GM12878 (cell line): ENCODE results near the gene TRIM3. TPM values are rescaled to one million over a fixed set of nuclear protein-coding genes. Genes with fewer than 3 reads are reported as not detected.

Experiments
- ATAC-seq: fragments of 200-7000 bp; cut with Tn5 transposase; 3 replicates; pipeline ENCODE4 v1.9.1; 2020; ENCODE audit warnings: mild to moderate bottlenecking, moderate library complexity
- BruUV-seq: library from RNA; stranded (reverse); fragments of 400-500 nt; replicated peaks from 2 replicates; lab custom pipeline; 2021; lab: Mats Ljungman, UMichigan
- CTCF ChIA-PET: fragments of 300-600 bp; sonication (Branson Sonifier 250); formaldehyde crosslinking; extraction: SDS; loops from one replicate; lab custom pipeline; 2021; ENCODE audit warnings: inconsistent platforms; lab: Yijun Ruan, JAX
- POLR2A ChIA-PET: fragments of 350-600 bp; formaldehyde crosslinking; extraction: SDS; loops from one replicate; lab custom pipeline; 2021; ENCODE audit warnings: inconsistent platforms; lab: Charles Lee
- RAD21 ChIA-PET: fragments of 300-600 bp; sonication (Branson Sonifier 250); formaldehyde crosslinking; loops from one replicate; lab custom pipeline; 2023; ENCODE audit warnings: antibody characterized with exemption; ENCODE audit not compliant: unreplicated experiment; lab: Charles Lee
- SMC1A ChIA-PET: fragments of 300-600 bp; sonication (Branson Sonifier 250); formaldehyde crosslinking; loops from one replicate; lab custom pipeline; 2023; ENCODE audit not compliant: unreplicated experiment, uncharacterized antibody; lab: Charles Lee
- DNase-seq: peaks from one replicate; pipeline ENCODE4 v3.0.0-alpha.2; 2011; ENCODE audit warnings: low read depth, low spot score
- FAIRE-seq: peaks from 3 replicates; lab custom pipeline; 2011; peaks lifted over from hg19 to GRCh38; lab: Jason Lieb, UNC
- H2AFZ ChIP-seq: 2 replicates; pipeline ENCODE4 v1.6.0; 2011; ENCODE audit warnings: low read depth, low read length, control low read depth; ENCODE audit not compliant: control insufficient read depth
- H3K27ac ChIP-seq: 2 replicates; pipeline ENCODE4 v1.5.1; 2011; ENCODE audit warnings: control low read depth; ENCODE audit not compliant: control insufficient read depth, insufficient read depth
- H3K27me3 ChIP-seq, 2 experiments: replicated peaks in 1 of 2; 2 replicates each; pipeline versions ENCODE4 v1.6.0 to v1.6.1; 2011; ENCODE audit warnings: low read length in 1 of 2; ENCODE audit not compliant: control insufficient read depth in 2 of 2, insufficient read depth in 2 of 2
- H3K36me3 ChIP-seq, 2 experiments: 2 replicates each; pipeline ENCODE4 v1.5.1; 2011; ENCODE audit warnings: low read length in 1 of 2; ENCODE audit not compliant: control insufficient read depth in 2 of 2, insufficient read depth in 2 of 2
- H3K4me1 ChIP-seq: 2 replicates; pipeline ENCODE4 v1.6.1; 2011; ENCODE audit warnings: mild to moderate bottlenecking, low read length, moderate library complexity, mixed read lengths; ENCODE audit not compliant: control insufficient read depth, insufficient read depth
- H3K4me2 ChIP-seq: 2 replicates; pipeline ENCODE4 v1.6.0; 2011; ENCODE audit warnings: control low read depth; ENCODE audit not compliant: control insufficient read depth, insufficient read depth
- H3K4me3 ChIP-seq: fragments of 200-600 bp; sonication (generic); 2 replicates; pipeline ENCODE4 v1.5.1; 2016
- H3K79me2 ChIP-seq: 2 replicates; pipeline ENCODE4 v1.6.0; 2011; ENCODE audit warnings: low read length; ENCODE audit not compliant: control insufficient read depth, insufficient read depth
- H3K9ac ChIP-seq: 2 replicates; pipeline ENCODE4 v1.8.0; 2011; ENCODE audit warnings: low read length, control low read depth, mixed read lengths; ENCODE audit not compliant: control insufficient read depth, insufficient read depth
- H3K9me3 ChIP-seq: replicated peaks from 3 replicates; pipeline ENCODE4 v1.5.1; 2011; ENCODE audit warnings: mild to moderate bottlenecking, low read length; ENCODE audit not compliant: control insufficient read depth, insufficient read depth
- H4K20me1 ChIP-seq: 2 replicates; pipeline ENCODE4 v1.6.0; 2011; ENCODE audit not compliant: control insufficient read depth, insufficient read depth
- CEBPZ ChIP-seq: fragments of 150-350 bp; IDR thresholded peaks from 2 replicates; pipeline ENCODE4 v1.6.1; 2016; ENCODE audit warnings: low read depth, low read length
- CREB1 ChIP-seq: IDR thresholded peaks from 2 replicates; pipeline ENCODE4 v1.6.1; 2012; ENCODE audit warnings: low read depth, mild to moderate bottlenecking, inconsistent platforms
- EED ChIP-seq: sonication (generic); IDR thresholded peaks from 2 replicates; pipeline ENCODE4 v1.6.1; 2016; ENCODE audit warnings: antibody characterized with exemption, low read depth
- FOXK2 ChIP-seq: fragments of 450-650 bp; IDR thresholded peaks from 2 replicates; pipeline ENCODE4 v1.6.1; 2017; ENCODE audit warnings: mild to moderate bottlenecking, moderate library complexity
- FOXM1 ChIP-seq: IDR thresholded peaks from 2 replicates; pipeline ENCODE4 v1.6.1; 2012; ENCODE audit warnings: low read depth, mild to moderate bottlenecking, inconsistent platforms, low read length, moderate library complexity
- HDAC6 ChIP-seq: fragments of 200-600 bp; sonication (generic); IDR thresholded peaks from one replicate; pipeline ENCODE4 v1.8.0; 2017; ENCODE audit warnings: antibody characterized with exemption; ENCODE audit not compliant: unreplicated experiment
- IKZF2 ChIP-seq, 2 experiments: fragments of 450-650 bp; IDR thresholded peaks; 2 replicates each; pipeline ENCODE4 v1.6.1; 2017; ENCODE audit warnings: mild to moderate bottlenecking in 2 of 2, moderate library complexity in 2 of 2
- IRF5 ChIP-seq: fragments of 450-650 bp; IDR thresholded peaks from 2 replicates; pipeline ENCODE4 v1.6.1; 2017; ENCODE audit warnings: borderline replicate concordance
- MTA3 ChIP-seq: IDR thresholded peaks from 2 replicates; pipeline ENCODE4 v1.6.1; 2012; ENCODE audit warnings: low read length, inconsistent platforms, borderline replicate concordance
- NRF1 ChIP-seq: conservative IDR thresholded peaks from 2 replicates; pipeline ENCODE4 v1.6.1; 2011; ENCODE audit warnings: mild to moderate bottlenecking, low read depth, low read length, improper control_type of control experiment
- POLR2A ChIP-seq: IDR thresholded peaks from 2 replicates; pipeline ENCODE4 v1.6.1; 2011; ENCODE audit warnings: low read depth, mild to moderate bottlenecking, low read length
- RAD21 ChIP-seq: IDR thresholded peaks from 2 replicates; pipeline ENCODE4 v1.6.1; 2011; ENCODE audit warnings: mild to moderate bottlenecking, low read depth, low read length, moderate library complexity; ENCODE audit not compliant: insufficient read depth
- RBBP5 ChIP-seq: fragments of 200-600 bp; sonication (generic); conservative IDR thresholded peaks from 2 replicates; pipeline ENCODE4 v1.6.1; 2016
- RCOR1 ChIP-seq: conservative IDR thresholded peaks from 2 replicates; pipeline ENCODE4 v1.6.1; 2012; ENCODE audit warnings: low read depth, low read length, improper control_type of control experiment
- SRF ChIP-seq, 2 experiments: IDR thresholded peaks; 2 replicates each; pipeline ENCODE4 v1.6.1; 2011; ENCODE audit warnings: low read depth in 2 of 2, low read length in 2 of 2, mild to moderate bottlenecking in 1 of 2, moderate library complexity in 1 of 2
- WRNIP1 ChIP-seq: IDR thresholded peaks from 2 replicates; pipeline ENCODE4 v1.6.1; 2011; ENCODE audit warnings: low read depth, low read length, improper control_type of control experiment, borderline replicate concordance
- YBX1 ChIP-seq: fragments of 450-650 bp; IDR thresholded peaks from 2 replicates; pipeline ENCODE4 v1.6.1; 2016; ENCODE audit warnings: antibody characterized with exemption
- ZNF207 ChIP-seq: fragments of 450-650 bp; IDR thresholded peaks from 2 replicates; pipeline ENCODE4 v1.6.1; 2014; ENCODE audit warnings: antibody characterized with exemption, mild to moderate bottlenecking, borderline replicate concordance
- ZNF274 ChIP-seq: IDR thresholded peaks from one replicate; pipeline ENCODE4 v1.8.0; 2011; ENCODE audit not compliant: insufficient read length, insufficient read depth
- WGBS: methylation state at CpG from one replicate; pipeline ENCODE4 v1.1.6; 2016; ENCODE audit warnings: low lambda C conversion rate; ENCODE audit not compliant: insufficient replicate concordance, insufficient coverage; ENCODE audit errors: missing lambda C conversion rate; 5-methylcytosine and 5-hydroxymethylcytosine counted together
- in situ Hi-C: fragments of 300-500 bp; cut with MboI; formaldehyde crosslinking; loops from 9 replicates; pipeline ENCODE4 v1.14.3; 2018; ENCODE audit warnings: mixed read lengths
- intact Hi-C: fragments of 100-400 bp; cut with micrococcal nuclease; formaldehyde crosslinking; loops from one replicate; pipeline ENCODE4 v1.14.2; 2022; ENCODE audit not compliant: unreplicated experiment
- polyA plus RNA-seq, 11 experiments: library from polyadenylated mRNA; depleted of rRNA in 4 of 11; unstranded in 6 of 11; stranded (reverse) in 5 of 11; fragments of >200 nt; fragmentation: Nextera tagmentation in 4 of 11; fragmentation: Illumina TruSeq in 1 of 11; extraction: Ambion mirVana in 4 of 11; extraction: Trizol in 1 of 11; gene quantifications; 1 replicate in 1 of 11; 2 replicates in 10 of 11; pipeline versions ENCODE4 v1.2.1 to v1.2.3, GENCODE V29; 2011 to 2016; ENCODE audit warnings: inconsistent platforms in 2 of 11, missing spikeins in 2 of 11, low read depth in 1 of 11
- total RNA-seq, 4 experiments: library from RNA; depleted of rRNA in 3 of 4; stranded (reverse); fragments of >200 nt in 3 of 4; fragmentation: Illumina TruSeq in 1 of 4; extraction: Trizol in 1 of 4; gene quantifications; 2 replicates each; pipeline versions ENCODE4 v1.2.1 to v1.2.3, GENCODE V29; 2013 to 2021
- TF ChIP-seq, protein P1 (sequence below): IDR thresholded peaks from 2 replicates; pipeline ENCODE4 v1.6.1; 2011; ENCODE audit warnings: low read depth, mild to moderate bottlenecking, low read length, moderate library complexity, borderline replicate concordance; ENCODE audit errors: extremely low read depth

The TRIM3 gene
- total and polyA plus RNA-seq, 10 of the 15 experiments (the other 5 are each of a cell fraction or from before 2014, with no cell fraction given), result 0.34 to 11.8 (median 4.8) TPM

GRCh38 chr11:6440906-6441358 lies 32.8 kb downstream of the TRIM3 start, which contains the start of gene HPX:
HPX (minus strand) TSS chr11:6440987; CDS start chr11:6440963, 24 bp downstream.
- Histone ChIP-seq H3K9ac (no peak within 1 kb of the TSS), H3K27ac (no peak within 1 kb of the TSS), H3K27me3 (no peaks in the 10 kb centered on the region), H4K20me1 (no peaks in the 10 kb centered on the region)
- CTCF ChIA-PET, result interaction anchor here (0.6 to 17.4 kb wide), 8 partner anchors 29 to 265 kb away, joined by 3 to 560 read pairs (median 5); no protein-coding TSS in a partner anchor
- SMC1A ChIA-PET, result interaction anchor here (0.6 to 12.8 kb wide), 9 partner anchors 11 to 1835 kb away, joined by 3 to 293 read pairs (median 3); no protein-coding TSS in a partner anchor
- TF ChIP-seq EED, result no peak
- no peak for TF ChIP-seq WRNIP1
- TF ChIP-seq CREB1, result no peak
- TF ChIP-seq IRF5, result no peak
- TF ChIP-seq FOXM1, result no peak
- TF ChIP-seq ZNF207, result no peak
- no peak for TF ChIP-seq NRF1
- no peak for TF ChIP-seq RAD21
- TF ChIP-seq HDAC6, result no peak
- no peak for TF ChIP-seq RCOR1
- TF ChIP-seq, protein P1, sequence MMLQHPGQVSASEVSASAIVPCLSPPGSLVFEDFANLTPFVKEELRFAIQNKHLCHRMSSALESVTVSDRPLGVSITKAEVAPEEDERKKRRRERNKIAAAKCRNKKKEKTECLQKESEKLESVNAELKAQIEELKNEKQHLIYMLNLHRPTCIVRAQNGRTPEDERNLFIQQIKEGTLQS, result no peak
- TF ChIP-seq SRF (IDR thresholded peaks at IDR 0.05; ENCODE audit: low read depth in 2 of 2, low read length in 2 of 2), result no peak
- no peak for TF ChIP-seq MTA3
- no peak for TF ChIP-seq ZNF274
- no peak for TF ChIP-seq YBX1
- no peak for TF ChIP-seq IKZF2 (IDR thresholded peaks at IDR 0.05)
- no peak for TF ChIP-seq FOXK2
- TF ChIP-seq POLR2A, result no peak
- TF ChIP-seq CEBPZ, result no peak
- TF ChIP-seq RBBP5, result no peak
- TF ChIP-seq, all 136 proteins: peak for 0
- in situ Hi-C loops (loop anchor here (5.0 kb wide), 1 partner anchor 59 kb away; no protein-coding TSS in a partner anchor), intact Hi-C loops (no loop called here)
- no peak within 1 kb of the TSS for H3K4me3 ChIP-seq
- BruUV-seq, result no TSS peak
- FAIRE-seq (no peak), ATAC-seq (no peak), DNase-seq (no peak)
- H2AFZ ChIP-seq, result no peak within 1 kb of the TSS
- no peaks in the 10 kb centered on the region for H3K9me3 ChIP-seq
- 76% methylated on average over 3 of the region's 3 CpGs for WGBS
- no peaks in the 10 kb centered on the region for H3K79me2 ChIP-seq
- POLR2A ChIA-PET, result no interaction called here
- no peak within 1 kb of the TSS for H3K4me2 ChIP-seq
- RAD21 ChIA-PET, result interaction anchor here (1.3 to 14.2 kb wide), 3 partner anchors 51 to 85 kb away, joined by 3 to 305 read pairs (median 4); partner anchors contain the start of gene SMPD1
- no peaks in the 10 kb centered on the region for H3K36me3 ChIP-seq
- H3K4me1 ChIP-seq, result peaks cover 4% of the 10 kb centered on the region
